Posterior cingulate gyrus (tissue), 11 donors: ENCODE measurements around the gene ZNF25.
A peak's percentile ranks its signal among the peaks of the same experiment; 100 is the strongest.
"Not testable (repeated sequence)": the region's sequence is repeated elsewhere in the genome, so short reads cannot be mapped to it uniquely, and the experiment has no call there.

Source experiments
- DNase-seq, 10 donors: peaks; one replicate each; pipeline versions ENCODE4 v3.0.0 to v3.0.0-alpha.2; 2020 to 2021; ENCODE audit warnings: mixed read lengths in 3 of 10
- intact Hi-C: fragments of 100-400 bp; cut with DNase I; formaldehyde crosslinking; loops from one replicate; pipeline ENCODE4 v1.15.1; 2023

ZNF25 gene

GRCh38 chr10:37952043-37952755 is 24.2 kb downstream of the ZNF25 start:
- intact Hi-C loops, result no loop called here
- DNase-seq, result no peak

GRCh38 chr10:37948210-37948609 is 28.2 kb downstream of the ZNF25 start:
- DNase-seq, result no peak
- intact Hi-C loops, result no loop called here

GRCh38 chr10:37947526-37947925 is 28.9 kb downstream of the ZNF25 start:
- peak in 1 of 10 donors; percentile 55 for DNase-seq
- intact Hi-C loops, result no loop called here

- intact Hi-C loops, result no loop called here
These were observed 38.6 kb downstream of the ZNF25 start for GRCh38 chr10:37937864-37938263.

GRCh38 chr10:37934791-37935190 is 41.7 kb downstream of the ZNF25 start:
- intact Hi-C loops, result no loop called here
- DNase-seq, result no peak

More at GRCh38 chr10:37937864-37938263, 38.6 kb downstream of the ZNF25 start:
- no peak for DNase-seq

- no peak for DNase-seq
- intact Hi-C loops, result no loop called here
These were observed 46.0 kb downstream of the ZNF25 start for GRCh38 chr10:37930423-37930822.

- DNase-seq, intact Hi-C loops: not testable (repeated sequence)
These were observed 68.3 kb downstream of the ZNF25 start for GRCh38 chr10:37908165-37908564.

GRCh38 chr10:37906382-37906781 is 70.1 kb downstream of the ZNF25 start:
- intact Hi-C loops, result no loop called here
- DNase-seq, result no peak
